K562 (cell line): ENCODE data around the gene ITSN1. TPM values are rescaled to one million over a fixed set of nuclear protein-coding genes. Genes with fewer than 3 reads are reported as not detected.

Source experiments
- BRD9 ChIP-seq: fragments of 450-650 bp; IDR thresholded peaks from 2 replicates; pipeline ENCODE4 v1.6.1; 2018; ENCODE audit warnings: low read depth; ENCODE audit not compliant: partially characterized antibody
- BRF1 ChIP-seq: IDR thresholded peaks from 3 replicates; pipeline ENCODE4 v1.6.1; 2011; ENCODE audit warnings: borderline replicate concordance, mild to moderate bottlenecking; ENCODE audit not compliant: insufficient read length; ENCODE audit errors: extremely low read depth
- CBFA2T3 ChIP-seq: fragments of 450-650 bp; IDR thresholded peaks from 2 replicates; pipeline ENCODE4 v1.6.1; 2017
- CCAR2 ChIP-seq: fragments of 200-400 bp; formaldehyde crosslinking; IDR thresholded peaks from 2 replicates; pipeline ENCODE4 v1.6.1; 2017; ENCODE audit warnings: mild to moderate bottlenecking, low read depth, low read length
- EHMT2 ChIP-seq: fragments of 450-650 bp; IDR thresholded peaks from 2 replicates; pipeline ENCODE4 v1.6.1; 2018; ENCODE audit warnings: antibody characterized with exemption
- FOXK2 ChIP-seq, 2 experiments: fragments of 450-650 bp; IDR thresholded peaks in 1 of 2; conservative IDR thresholded peaks in 1 of 2; 2 replicates each; pipeline ENCODE4 v1.6.1; 2016; ENCODE audit warnings: low read depth in 2 of 2, mild to moderate bottlenecking in 1 of 2
- HNRNPLL ChIP-seq: fragments of 200-400 bp; formaldehyde crosslinking; IDR thresholded peaks from 2 replicates; pipeline ENCODE4 v1.6.1; 2017; ENCODE audit warnings: low read length, low read depth, mild to moderate bottlenecking; ENCODE audit not compliant: poor library complexity, severe bottlenecking
- L3MBTL2 ChIP-seq: fragments of 450-650 bp; IDR thresholded peaks from 2 replicates; pipeline ENCODE4 v1.6.1; 2016; ENCODE audit warnings: mild to moderate bottlenecking, moderate library complexity
- NFATC3 ChIP-seq: fragments of 450-650 bp; IDR thresholded peaks from 2 replicates; pipeline ENCODE4 v1.6.1; 2017; ENCODE audit warnings: mild to moderate bottlenecking
- PHB ChIP-seq: fragments of 250-450 bp; sonication (Bioruptor Pico); IDR thresholded peaks from 2 replicates; pipeline ENCODE4 v1.5.0; 2021
- PRPF4 ChIP-seq: fragments of 200-400 bp; formaldehyde crosslinking; IDR thresholded peaks from one replicate; pipeline ENCODE4 v1.6.1; 2017; ENCODE audit warnings: low read length, low read depth, mild to moderate bottlenecking; ENCODE audit not compliant: insufficient read depth, poor library complexity, severe bottlenecking
- SIN3B ChIP-seq: fragments of 450-650 bp; IDR thresholded peaks from 2 replicates; pipeline ENCODE4 v1.6.1; 2017; ENCODE audit warnings: low read depth, mild to moderate bottlenecking, moderate library complexity
- ZNF76 ChIP-seq: fragments of 250-450 bp; sonication (Bioruptor Pico); IDR thresholded peaks from 2 replicates; pipeline ENCODE4 v1.4.0; 2020; ENCODE audit warnings: mild to moderate bottlenecking, moderate library complexity, borderline replicate concordance
- polyA plus RNA-seq, 8 experiments: library from polyadenylated mRNA; depleted of rRNA in 4 of 8; stranded (reverse) in 5 of 8; unstranded in 3 of 8; fragments of >200 nt; fragmentation: Nextera tagmentation in 2 of 8; fragmentation: Illumina TruSeq in 1 of 8; extraction: Ambion mirVana in 2 of 8; extraction: Trizol in 1 of 8; gene quantifications; 2 replicates each; pipeline versions ENCODE4 v1.2.1 to v1.2.3, GENCODE V29; 2011 to 2014; ENCODE audit warnings: inconsistent platforms in 1 of 8, missing spikeins in 1 of 8
- total RNA-seq, 7 experiments: library from RNA; depleted of rRNA in 6 of 7; stranded (reverse); fragments of >200 nt in 6 of 7; fragmentation: Illumina TruSeq in 2 of 7; extraction: Trizol in 2 of 7; gene quantifications; 2 replicates each; pipeline versions ENCODE4 v1.2.1 to v1.2.3, GENCODE V29; 2011 to 2021; ENCODE audit warnings: low replicate concordance in 1 of 7
- TF ChIP-seq, protein P1 (sequence below): sonication (generic); formaldehyde crosslinking; IDR thresholded peaks from 2 replicates; pipeline ENCODE4 v1.8.0; 2022; ENCODE audit warnings: missing genetic modification reagents, mild to moderate bottlenecking, borderline replicate concordance
- TF ChIP-seq, protein P2 (sequence below): fragments of 250-450 bp; sonication (Bioruptor Pico); IDR thresholded peaks from 2 replicates; pipeline ENCODE4 v1.5.0; 2020; ENCODE audit warnings: mild to moderate bottlenecking, borderline replicate concordance
- TF ChIP-seq, protein P3 (sequence below): fragments of 450-650 bp; formaldehyde crosslinking; IDR thresholded peaks from 2 replicates; pipeline ENCODE4 v1.4.0; 2022; ENCODE audit warnings: missing genetic modification characterization
- TF ChIP-seq, protein P4 (sequence below): fragments of 250-450 bp; sonication (Bioruptor Pico); IDR thresholded peaks from 2 replicates; pipeline ENCODE4 v1.4.0; 2020
- TF ChIP-seq, protein P5 (sequence below): fragments of 250-450 bp; sonication (Bioruptor Pico); IDR thresholded peaks from 2 replicates; pipeline ENCODE4 v1.5.0; 2021; ENCODE audit warnings: mild to moderate bottlenecking, moderate library complexity

The ITSN1 gene
- total and polyA plus RNA-seq, 9 of the 15 experiments (the other 6 are each of a cell fraction or from before 2014, with no cell fraction given) = 1.1 to 12.6 (median 4.8) TPM

GRCh38 chr21:33931799-33932390, 289.6 kb downstream of the ITSN1 start (continued):
- TF ChIP-seq, protein P1, sequence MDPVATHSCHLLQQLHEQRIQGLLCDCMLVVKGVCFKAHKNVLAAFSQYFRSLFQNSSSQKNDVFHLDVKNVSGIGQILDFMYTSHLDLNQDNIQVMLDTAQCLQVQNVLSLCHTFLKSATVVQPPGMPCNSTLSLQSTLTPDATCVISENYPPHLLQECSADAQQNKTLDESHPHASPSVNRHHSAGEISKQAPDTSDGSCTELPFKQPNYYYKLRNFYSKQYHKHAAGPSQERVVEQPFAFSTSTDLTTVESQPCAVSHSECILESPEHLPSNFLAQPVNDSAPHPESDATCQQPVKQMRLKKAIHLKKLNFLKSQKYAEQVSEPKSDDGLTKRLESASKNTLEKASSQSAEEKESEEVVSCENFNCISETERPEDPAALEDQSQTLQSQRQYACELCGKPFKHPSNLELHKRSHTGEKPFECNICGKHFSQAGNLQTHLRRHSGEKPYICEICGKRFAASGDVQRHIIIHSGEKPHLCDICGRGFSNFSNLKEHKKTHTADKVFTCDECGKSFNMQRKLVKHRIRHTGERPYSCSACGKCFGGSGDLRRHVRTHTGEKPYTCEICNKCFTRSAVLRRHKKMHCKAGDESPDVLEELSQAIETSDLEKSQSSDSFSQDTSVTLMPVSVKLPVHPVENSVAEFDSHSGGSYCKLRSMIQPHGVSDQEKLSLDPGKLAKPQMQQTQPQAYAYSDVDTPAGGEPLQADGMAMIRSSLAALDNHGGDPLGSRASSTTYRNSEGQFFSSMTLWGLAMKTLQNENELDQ (CRISPR knock-in tag) = no peak
- TF ChIP-seq PHB (CRISPR knock-in tag) = no peak
- TF ChIP-seq, protein P2, sequence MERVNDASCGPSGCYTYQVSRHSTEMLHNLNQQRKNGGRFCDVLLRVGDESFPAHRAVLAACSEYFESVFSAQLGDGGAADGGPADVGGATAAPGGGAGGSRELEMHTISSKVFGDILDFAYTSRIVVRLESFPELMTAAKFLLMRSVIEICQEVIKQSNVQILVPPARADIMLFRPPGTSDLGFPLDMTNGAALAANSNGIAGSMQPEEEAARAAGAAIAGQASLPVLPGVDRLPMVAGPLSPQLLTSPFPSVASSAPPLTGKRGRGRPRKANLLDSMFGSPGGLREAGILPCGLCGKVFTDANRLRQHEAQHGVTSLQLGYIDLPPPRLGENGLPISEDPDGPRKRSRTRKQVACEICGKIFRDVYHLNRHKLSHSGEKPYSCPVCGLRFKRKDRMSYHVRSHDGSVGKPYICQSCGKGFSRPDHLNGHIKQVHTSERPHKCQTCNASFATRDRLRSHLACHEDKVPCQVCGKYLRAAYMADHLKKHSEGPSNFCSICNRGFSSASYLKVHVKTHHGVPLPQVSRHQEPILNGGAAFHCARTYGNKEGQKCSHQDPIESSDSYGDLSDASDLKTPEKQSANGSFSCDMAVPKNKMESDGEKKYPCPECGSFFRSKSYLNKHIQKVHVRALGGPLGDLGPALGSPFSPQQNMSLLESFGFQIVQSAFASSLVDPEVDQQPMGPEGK (CRISPR knock-in tag) = no peak
- TF ChIP-seq, protein P3, sequence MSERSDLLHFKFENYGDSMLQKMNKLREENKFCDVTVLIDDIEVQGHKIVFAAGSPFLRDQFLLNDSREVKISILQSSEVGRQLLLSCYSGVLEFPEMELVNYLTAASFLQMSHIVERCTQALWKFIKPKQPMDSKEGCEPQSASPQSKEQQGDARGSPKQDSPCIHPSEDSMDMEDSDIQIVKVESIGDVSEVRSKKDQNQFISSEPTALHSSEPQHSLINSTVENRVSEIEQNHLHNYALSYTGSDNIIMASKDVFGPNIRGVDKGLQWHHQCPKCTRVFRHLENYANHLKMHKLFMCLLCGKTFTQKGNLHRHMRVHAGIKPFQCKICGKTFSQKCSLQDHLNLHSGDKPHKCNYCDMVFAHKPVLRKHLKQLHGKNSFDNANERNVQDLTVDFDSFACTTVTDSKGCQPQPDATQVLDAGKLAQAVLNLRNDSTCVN (CRISPR knock-in tag) = no peak
- no peak for TF ChIP-seq CBFA2T3
- no peak for TF ChIP-seq NFATC3
- 0 out of 2 replicates have a peak, but pooled peaks have one; percentile 10 for TF ChIP-seq L3MBTL2
- TF ChIP-seq, protein P4, sequence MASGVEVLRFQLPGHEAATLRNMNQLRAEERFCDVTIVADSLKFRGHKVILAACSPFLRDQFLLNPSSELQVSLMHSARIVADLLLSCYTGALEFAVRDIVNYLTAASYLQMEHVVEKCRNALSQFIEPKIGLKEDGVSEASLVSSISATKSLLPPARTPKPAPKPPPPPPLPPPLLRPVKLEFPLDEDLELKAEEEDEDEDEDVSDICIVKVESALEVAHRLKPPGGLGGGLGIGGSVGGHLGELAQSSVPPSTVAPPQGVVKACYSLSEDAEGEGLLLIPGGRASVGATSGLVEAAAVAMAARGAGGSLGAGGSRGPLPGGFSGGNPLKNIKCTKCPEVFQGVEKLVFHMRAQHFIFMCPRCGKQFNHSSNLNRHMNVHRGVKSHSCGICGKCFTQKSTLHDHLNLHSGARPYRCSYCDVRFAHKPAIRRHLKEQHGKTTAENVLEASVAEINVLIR (CRISPR knock-in tag) = no peak
- no peak for TF ChIP-seq CCAR2
- no peak for TF ChIP-seq EHMT2
- TF ChIP-seq FOXK2 (conservative IDR thresholded peaks at IDR 0.05 in 1 of 2, IDR thresholded peaks at IDR 0.05 in 1 of 2; ENCODE audit: low read depth in 2 of 2) = no peak
- TF ChIP-seq ZNF76 = no peak
- no peak for TF ChIP-seq PRPF4
- peak; percentile 6 for TF ChIP-seq BRD9
- TF ChIP-seq, protein P5, sequence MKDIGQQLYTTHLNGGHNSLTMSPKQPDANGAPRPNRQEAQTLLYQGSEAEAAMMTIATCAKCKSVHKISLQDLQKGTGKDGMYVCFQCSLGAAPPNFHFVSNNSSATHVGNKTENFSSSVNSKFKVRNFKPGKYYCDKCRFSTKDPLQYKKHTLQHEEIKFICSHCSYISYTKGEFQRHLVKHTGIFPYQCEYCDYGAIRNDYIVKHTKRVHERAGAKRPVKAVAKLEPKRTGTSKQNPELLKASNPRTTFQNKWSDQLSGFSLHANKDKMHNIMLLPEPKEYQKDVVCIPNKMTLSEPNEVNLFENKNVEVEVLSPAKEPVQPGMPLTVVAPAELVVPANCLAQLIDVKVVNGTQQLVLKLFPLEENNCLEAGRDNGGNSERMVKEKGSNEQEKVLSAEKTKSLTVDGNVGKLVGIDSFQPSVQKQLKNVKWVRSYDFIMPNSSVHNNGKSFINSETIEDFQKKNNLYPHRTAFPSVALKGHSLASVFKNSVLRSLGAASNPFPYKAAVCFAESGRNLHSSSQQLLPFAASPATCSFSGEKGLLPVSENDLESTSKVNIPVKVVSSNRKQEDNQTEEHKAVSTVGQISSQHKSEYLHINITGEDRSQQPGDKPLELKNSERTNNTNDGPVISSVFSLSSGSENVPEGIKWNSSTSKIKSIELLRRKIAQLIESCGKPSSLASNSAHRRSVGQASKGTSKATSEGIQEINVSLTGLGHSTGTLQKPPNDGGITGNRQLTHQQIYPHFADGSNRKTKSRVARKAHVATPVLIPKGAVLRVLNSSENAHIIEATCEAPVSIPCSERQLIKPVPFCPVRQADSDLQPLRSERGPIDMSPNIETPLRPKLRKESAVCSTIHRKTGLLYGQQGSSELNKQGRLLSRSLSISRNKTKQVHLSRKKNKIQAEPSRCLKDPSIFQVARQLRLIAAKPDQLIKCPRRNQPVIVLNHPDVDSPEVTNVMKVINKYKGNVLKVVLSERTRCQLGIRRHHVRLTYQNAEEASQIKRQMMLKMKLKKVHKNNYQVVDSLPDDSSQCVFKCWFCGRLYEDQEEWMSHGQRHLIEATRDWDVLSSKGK (CRISPR knock-in tag) = no peak
- no peak for TF ChIP-seq SIN3B
- no peak for TF ChIP-seq HNRNPLL
- no peak for TF ChIP-seq BRF1
